Epidermal melanocyte (primary cell): ENCODE measurements around the gene SPG7.

Experiments used
- DNase-seq: peaks from one replicate; pipeline ENCODE4 v3.0.0; 2011; ENCODE audit warnings: low spot score; ENCODE audit not compliant: insufficient read length

The SPG7 gene

DNA sequence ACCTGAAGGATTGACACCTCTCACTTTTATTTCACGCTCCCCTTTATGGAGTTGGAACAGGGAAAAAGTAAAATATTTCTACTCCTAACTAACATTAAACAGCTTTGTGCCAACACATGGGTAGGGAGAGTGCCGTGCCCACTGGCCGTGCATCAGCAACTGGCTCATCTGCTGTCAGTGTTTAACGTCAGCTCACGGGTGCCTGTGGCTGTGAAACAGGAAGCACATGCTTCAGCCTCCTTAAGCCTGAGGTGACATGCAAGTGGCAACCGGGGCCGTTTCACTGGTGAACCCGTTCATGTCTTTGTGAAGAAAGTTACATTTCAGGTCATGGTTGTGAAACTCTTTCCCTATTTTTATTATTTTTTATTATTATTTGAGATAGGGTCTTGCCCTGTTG is 3.2 kb downstream of the SPG7 start:
- peak; percentile 5 for DNase-seq

DNA sequence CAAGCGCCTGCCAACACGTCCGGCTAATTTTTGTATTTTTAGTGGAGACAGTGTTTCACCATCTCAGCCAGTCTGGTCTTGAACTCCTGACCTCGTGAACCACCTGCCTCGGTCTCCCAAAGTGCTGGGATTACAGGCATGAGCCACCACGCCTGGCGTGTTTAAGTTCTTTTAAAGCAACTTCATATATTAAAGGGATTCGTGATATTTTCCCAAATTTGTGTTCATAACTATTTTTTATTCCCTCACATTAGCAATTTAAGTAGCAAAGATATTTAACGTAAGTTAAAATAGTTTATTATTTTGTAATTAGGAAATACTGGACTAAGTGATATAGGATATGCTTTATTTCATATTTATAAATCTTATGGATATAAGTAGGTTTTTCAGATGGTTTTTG is 4.2 kb downstream of the SPG7 start:
- no peak for DNase-seq

GRCh38 chr16:89517128-89517527 is 8.9 kb downstream of the SPG7 start:
- no peak for DNase-seq

GRCh38 chr16:89519881-89520280 is 11.7 kb downstream of the SPG7 start:
- DNase-seq: no peak

- no peak for DNase-seq
Observed at GRCh38 chr16:89522287-89522686, 14.1 kb downstream of the SPG7 start.

DNA sequence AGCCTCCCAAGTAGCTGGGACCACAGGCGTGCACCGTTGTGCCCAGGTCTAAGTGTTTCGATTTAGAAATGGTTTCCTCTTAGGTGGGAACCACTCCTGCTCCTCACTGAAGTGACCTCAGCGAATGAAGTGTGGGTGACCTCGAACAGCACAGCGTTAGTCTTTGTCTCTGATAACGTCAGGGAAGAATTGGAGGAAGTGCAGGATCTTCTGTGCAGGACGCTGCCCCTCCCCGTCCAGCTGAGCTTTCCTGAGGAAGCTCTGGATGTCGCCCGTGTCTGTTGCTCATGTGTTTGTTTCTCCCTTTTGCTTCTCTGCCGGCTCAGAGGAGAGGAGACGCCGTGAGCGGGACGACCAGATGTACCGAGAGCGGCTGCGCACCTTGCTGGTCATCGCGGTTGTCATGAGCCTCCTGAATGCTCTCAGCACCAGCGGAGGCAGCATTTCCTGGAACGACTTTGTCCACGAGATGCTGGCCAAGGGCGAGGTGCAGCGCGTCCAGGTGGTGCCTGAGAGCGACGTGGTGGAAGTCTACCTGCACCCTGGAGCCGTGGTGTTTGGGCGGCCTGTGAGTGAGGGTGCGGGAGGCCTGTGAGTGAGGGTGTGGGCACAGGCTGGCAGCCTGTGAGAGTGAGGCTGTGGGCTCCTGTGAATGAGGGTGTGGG is 15.6 kb downstream of the SPG7 start:
- DNase-seq: no peak

- DNase-seq: no peak
Observed at GRCh38 chr16:89525146-89525913, 17.1 kb downstream of the SPG7 start.

DNA sequence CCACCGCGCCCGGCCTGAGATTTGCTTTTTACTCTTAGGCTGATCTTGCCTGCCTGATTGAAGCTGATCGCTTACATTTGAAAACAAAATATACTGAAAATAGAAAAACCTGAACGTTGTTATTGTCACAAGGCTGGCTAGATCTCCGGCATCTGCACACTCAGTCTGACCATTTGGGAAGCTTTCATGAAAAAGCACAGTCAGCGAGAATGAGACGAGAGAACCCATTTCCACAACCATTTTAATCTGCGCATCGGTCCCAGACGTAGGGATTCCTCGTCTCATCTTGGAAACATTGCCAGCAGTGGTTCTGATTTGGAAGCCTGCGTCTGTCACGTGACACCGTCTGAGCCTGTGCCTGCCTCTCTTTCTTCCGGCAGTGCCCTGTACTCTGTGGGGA is 20.9 kb downstream of the SPG7 start:
- no peak for DNase-seq

DNA sequence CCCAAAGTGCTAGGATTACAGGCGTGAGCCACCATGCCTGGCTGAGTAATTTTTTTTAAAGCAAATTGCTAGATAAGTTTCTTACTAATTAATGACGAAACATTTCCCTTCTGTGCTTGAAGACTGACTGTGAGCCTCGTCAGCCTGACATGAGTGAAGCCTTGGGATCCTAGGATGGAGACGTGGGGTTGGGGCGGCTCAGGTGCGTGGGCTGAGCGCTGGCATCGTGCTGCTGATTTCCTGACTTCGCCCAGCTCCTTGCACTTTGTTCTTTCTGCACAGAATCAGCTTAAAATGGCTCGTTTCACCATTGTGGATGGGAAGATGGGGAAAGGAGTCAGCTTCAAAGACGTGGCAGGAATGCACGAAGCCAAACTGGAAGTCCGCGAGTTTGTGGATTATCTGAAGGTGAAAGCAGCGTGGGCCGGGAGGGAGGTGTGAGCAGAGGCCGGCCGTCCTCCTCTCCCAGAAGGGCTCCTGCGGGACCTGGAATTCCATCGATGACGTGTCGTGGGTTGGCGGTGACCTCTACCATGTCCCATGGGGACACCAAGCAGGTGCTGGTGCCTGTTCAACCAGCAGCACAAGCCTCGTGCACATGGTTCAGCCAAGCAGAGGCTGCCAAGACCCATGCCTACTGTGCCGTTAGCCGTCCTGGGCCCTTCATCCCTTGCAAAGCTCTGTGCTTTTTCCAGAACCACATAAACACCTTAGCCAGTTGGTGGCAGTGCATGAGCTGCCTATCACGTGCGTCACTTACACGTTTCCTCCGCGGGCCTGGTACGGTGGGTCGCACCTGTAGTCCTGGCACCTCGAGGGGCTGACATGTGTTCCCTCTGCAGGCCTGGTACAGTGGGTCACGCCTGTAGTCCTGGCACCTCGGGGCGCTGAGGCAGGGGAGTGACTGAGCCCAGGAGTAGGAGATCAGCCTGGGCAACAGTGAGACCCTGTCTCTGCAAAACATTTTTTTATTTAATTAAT is 22.5 kb downstream of the SPG7 start:
- DNase-seq: no peak

- DNase-seq: no peak
Observed at GRCh38 chr16:89531821-89532526, 23.8 kb downstream of the SPG7 start.

DNA sequence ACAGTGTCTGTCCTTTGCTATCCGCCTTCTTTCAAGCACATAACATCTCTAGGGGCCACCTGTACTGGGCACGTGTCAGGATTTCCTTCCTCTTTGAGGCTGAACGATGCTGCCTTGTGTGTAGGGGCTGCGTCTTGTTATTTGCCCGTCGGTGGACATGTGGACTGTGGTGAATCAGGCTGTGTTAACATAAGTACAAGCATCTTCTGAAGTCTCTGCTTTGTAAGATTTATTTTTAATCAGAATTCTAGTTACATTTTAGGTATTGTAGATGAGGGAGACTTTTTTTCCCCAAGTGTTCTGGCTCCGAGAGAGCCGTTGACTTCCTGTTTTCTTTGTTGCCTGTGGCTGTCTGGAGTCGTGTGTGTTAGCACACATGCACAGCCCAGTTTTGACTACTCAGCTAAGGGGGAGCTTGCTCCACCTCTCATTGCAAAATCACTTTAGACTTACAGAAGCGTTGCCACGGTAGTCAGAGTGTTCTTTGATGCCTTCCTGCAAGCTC is 26.1 kb downstream of the SPG7 start:
- DNase-seq: no peak

DNA sequence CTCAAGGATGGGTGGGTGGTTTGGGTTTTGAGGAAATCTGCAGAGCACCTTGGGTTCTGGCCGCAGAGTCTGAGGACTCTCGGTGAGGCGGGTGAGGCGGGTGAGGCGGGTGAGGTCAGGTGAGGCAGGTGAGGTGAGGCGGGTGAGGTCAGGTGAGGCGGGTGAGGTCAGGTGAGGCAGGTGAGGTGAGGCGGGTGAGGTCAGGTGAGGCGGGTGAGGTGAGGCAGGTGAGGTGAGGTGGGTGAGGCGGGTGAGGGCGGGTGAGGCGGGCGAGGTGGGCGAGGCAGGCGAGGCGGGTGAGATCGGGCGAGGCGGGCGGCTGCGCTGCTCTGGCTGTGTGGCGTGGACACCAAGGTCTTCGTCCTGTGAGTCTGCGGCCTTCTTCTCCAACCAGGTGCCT is 28.2 kb downstream of the SPG7 start:
- no peak for DNase-seq

DNA sequence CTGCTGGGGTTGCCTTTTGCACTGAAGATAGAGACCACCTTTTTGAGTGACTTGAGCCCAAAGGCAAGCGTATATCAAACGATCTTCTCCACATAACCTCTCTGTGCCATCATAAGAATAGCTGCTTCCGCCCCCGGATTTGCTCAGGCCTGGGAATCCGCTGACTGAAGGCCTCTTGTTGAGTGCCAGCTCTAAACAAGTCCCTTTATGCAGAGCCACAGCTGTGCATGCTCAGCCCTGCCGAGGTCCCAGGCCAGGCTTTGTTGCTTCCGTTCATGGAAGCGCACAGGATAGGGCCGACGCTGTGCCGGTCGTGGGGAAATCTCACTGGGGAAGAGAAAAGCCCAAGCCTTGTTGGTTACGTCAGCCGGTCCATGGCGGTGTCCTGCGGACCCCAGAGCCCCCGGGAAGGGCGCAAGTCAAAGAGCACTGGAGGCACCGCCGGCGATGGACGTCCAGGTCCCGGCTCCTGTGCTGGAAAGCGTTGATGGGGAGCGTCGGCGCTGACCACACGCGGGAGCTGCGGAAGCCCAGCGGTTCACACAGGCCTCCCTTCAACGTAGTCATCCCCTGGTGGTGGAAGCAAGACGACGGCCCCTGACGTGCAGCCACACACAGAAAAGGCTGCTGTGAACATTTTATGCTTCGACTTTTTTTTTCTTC is 28.8 kb downstream of the SPG7 start:
- DNase-seq: no peak

DNA sequence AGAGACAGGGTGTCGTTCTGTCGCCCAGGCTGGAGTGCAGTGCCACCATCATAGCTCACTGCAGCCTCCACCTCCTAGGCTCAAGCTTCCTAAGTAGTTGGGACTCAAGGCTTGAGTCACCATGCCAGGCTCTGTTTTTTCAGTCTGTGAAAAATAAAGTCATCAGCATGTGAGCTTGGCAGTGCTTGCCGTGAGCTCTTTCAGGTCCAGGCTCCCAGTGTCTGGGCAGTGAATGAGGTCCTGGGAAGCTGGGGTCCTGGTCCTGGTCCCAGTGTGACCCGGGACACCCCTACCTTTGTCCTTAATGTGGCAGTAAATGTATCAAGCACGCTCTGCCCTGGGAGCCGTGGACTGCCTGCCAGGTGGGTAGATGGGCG is 29.3 kb downstream of the SPG7 start:
- no peak for DNase-seq

DNA sequence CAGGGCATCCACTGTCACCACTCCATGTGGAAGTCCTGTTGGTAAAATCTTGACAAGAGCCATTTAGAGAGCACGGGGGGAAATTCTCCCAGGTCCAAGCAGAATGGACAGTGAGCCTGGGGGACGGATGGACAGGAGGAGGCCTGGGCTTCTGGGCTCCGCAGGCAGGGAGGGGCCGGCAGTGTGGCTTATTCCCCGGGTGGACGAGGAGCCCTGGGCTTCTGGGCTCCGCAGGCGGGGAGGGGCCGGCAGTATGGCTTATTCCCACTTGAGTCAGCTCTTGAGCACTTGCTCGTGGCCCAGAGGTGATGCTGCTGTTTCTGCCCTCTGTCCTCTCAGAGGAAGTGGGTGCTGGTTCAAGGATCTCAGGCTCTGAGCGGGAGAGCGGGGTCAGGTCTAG is 30.1 kb downstream of the SPG7 start:
- no peak for DNase-seq

DNA sequence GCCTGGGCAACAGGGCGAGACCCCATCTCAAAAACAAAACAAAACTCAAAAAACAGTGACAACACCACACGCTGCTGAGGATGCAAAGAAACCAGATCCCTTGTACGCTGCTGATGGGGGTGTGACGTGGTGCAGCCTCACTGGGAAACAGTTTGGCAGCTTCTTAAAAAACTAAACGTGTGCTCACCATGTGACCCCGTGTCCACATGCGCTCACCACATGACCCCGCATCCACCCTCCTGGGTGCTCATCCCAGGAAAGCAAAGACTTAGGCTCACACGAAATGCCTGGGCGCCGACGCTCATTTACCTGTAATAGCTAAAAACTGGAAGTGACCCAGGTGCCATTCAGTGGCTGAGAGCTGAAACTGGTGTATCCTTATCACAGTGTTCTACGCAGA is 32.4 kb downstream of the SPG7 start:
- DNase-seq: no peak

DNA sequence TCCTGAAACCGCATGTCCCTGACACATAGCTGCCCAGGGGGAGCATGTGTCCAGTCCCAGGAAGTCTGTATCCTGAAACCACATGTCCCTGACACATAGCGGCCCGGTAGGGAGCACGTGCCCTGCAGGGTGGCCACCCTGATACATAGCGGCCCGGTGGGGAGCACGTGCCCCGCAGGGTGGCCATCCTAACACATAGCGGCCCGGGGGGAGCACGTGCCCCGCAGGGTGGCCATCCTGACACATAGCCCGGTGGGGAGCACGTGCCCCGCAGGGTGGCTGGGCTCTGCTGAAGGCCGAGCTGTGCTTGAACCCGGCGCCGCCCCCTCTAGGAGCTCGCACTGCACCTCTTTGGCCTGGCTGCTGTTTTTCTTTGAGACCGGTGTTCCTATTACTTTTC is 33.6 kb downstream of the SPG7 start:
- no peak for DNase-seq

GRCh38 chr16:89544113-89544512 is 35.9 kb downstream of the SPG7 start:
- DNase-seq: no peak

DNA sequence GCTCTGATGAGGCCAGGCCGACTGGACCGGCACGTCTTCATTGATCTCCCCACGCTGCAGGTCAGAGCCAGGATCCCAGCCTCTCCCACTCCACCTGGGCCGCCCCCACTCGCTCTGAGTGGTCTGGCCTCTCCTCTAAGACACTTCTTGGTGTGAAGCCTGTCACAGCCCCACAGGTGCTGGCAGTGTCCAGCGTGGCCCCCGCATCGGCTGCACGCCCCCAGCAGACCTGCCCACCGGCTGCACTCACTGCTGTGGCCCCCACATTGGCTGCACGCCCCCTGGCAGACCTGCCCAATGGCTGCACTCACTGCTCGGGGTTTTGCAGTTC is 36.5 kb downstream of the SPG7 start:
- no peak for DNase-seq

GRCh38 chr16:89545044-89545830 is 37.0 kb downstream of the SPG7 start:
- DNase-seq: no peak
